OCI-LY7 (cell line): Measurements from ENCODE around the gene SYNPO2.

Experiments
- CTCF ChIP-seq: fragments of 200-600 bp; sonication (generic); conservative IDR thresholded peaks from 2 replicates; pipeline ENCODE4 v1.5.1; 2014; ENCODE audit warnings: mild to moderate bottlenecking, antibody characterized with exemption, low read length, moderate library complexity, mixed read lengths
- EZH2phosphoT487 ChIP-seq: fragments of 200-600 bp; sonication (generic); IDR thresholded peaks from 2 replicates; pipeline ENCODE4 v1.6.1; 2018; ENCODE audit warnings: low read depth, borderline replicate concordance, mild to moderate bottlenecking, mixed run types, antibody characterized with exemption, low read length, moderate library complexity, mixed read lengths

GRCh38 chr4:118877797-118878196 is 10.9 kb upstream of the SYNPO2 start:
- TF ChIP-seq CTCF (no peak), EZH2phosphoT487 (no peak)
